Astrocyte of the spinal cord (primary cell): ENCODE measurements around the gene DPP10.

Source experiments
- DNase-seq: peaks from one replicate; pipeline ENCODE4 v3.0.0; 2011; ENCODE audit warnings: low read depth, low spot score
- H3K4me3 ChIP-seq: 2 replicates; pipeline ENCODE4 v1.5.1; 2011; ENCODE audit warnings: low read depth, mild to moderate bottlenecking, low read length, moderate library complexity
- in situ Hi-C: cut with HindIII; loops from 2 replicates; pipeline ENCODE4 v1.10.0; 2017; ENCODE audit warnings: low sequenced_read_pairs
- TF ChIP-seq, protein P1 (sequence below): IDR thresholded peaks from 2 replicates; pipeline ENCODE4 v1.5.1; 2012; ENCODE audit warnings: low read depth, mild to moderate bottlenecking, low read length, inconsistent platforms

DPP10 gene

DNA sequence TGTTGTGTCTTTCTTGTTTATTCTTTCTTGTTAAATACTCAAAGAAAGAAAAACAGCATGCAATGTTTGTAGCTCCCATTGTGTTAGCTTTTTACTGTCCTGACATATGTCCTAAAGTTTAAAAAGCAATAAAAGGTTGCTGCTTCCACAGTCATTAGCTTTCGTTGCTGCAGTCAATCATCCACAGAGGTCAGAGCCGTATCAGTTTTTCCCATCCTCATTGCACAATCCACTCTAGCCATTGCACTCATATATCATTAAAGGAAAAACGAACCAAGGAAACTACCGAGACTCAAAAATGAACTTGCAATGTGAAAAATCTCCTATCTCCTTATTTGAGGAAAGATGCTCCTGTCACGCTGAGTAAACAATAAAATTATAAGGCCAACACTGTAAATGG lies 954.1 kb downstream of the DPP10 start:
- TF ChIP-seq, protein P1, sequence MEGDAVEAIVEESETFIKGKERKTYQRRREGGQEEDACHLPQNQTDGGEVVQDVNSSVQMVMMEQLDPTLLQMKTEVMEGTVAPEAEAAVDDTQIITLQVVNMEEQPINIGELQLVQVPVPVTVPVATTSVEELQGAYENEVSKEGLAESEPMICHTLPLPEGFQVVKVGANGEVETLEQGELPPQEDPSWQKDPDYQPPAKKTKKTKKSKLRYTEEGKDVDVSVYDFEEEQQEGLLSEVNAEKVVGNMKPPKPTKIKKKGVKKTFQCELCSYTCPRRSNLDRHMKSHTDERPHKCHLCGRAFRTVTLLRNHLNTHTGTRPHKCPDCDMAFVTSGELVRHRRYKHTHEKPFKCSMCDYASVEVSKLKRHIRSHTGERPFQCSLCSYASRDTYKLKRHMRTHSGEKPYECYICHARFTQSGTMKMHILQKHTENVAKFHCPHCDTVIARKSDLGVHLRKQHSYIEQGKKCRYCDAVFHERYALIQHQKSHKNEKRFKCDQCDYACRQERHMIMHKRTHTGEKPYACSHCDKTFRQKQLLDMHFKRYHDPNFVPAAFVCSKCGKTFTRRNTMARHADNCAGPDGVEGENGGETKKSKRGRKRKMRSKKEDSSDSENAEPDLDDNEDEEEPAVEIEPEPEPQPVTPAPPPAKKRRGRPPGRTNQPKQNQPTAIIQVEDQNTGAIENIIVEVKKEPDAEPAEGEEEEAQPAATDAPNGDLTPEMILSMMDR = no peak
- in situ Hi-C loops = no loop called here
- no peak for DNase-seq
- H3K4me3 ChIP-seq = no peak overlapping the region

DNA sequence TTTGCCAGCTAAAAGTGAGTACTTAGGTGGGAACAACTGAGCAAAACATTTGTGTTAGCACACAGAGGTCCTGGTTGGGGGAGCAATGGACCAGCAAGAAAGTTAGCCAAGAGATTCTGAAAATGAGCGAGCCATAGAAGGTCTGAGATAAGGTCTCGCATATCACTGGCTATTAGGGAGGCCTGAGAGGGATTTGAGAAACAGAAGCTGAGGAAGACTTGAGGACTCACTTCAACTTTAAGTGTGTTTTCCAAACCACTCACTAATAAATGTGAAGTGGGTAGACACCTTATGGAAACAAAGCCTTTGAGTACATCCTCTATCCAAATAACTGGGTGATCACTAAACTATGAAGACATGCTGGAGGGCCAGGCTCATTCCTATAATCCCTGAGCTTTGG lies 958.5 kb downstream of the DPP10 start:
- TF ChIP-seq, protein P1 = no peak
- H3K4me3 ChIP-seq = no peak overlapping the region
- in situ Hi-C loops = no loop called here
- DNase-seq = no peak

DNA sequence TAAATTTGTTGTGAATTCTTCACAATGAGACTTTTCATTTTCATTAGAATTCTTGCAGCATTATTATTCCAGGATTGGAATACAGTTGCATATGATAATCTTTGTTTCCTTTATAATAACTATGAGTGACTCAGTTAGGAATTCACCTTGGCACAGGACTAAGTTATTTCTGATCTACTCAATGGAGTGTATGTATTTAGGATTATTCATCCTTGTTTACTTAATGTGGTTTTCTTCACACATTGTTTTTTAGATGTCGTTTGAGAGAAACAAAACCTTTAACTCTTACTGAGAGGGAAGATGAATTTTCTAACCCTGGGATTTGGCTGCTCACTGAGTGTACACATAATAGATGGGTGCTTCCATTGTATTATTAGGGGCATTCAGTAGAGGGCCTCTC lies 970.1 kb downstream of the DPP10 start:
- H3K4me3 ChIP-seq = no peak overlapping the region
- TF ChIP-seq, protein P1 = no peak
- no peak for DNase-seq
- in situ Hi-C loops = no loop called here

DNA sequence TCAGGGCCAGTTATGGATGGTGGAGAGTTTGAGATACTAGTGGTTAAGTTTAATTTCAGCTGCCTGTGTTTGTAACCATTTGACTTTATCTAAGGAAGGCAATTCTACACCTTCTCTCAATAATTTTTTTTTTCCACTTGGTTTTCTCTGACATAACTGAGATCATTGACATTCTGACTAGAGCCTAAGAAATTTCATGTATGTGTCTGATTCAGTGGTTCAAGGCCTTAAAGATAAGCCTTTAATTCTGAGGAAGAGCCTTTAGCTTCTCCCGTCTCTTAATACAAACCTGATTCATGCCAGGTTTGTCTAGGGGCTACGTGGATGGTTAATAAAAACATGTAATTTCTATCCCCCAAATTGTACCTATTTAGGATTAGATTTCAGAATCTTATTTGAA lies 971.4 kb downstream of the DPP10 start:
- TF ChIP-seq, protein P1 = no peak
- in situ Hi-C loops = no loop called here
- no peak for DNase-seq
- no peak overlapping the region for H3K4me3 ChIP-seq

DNA sequence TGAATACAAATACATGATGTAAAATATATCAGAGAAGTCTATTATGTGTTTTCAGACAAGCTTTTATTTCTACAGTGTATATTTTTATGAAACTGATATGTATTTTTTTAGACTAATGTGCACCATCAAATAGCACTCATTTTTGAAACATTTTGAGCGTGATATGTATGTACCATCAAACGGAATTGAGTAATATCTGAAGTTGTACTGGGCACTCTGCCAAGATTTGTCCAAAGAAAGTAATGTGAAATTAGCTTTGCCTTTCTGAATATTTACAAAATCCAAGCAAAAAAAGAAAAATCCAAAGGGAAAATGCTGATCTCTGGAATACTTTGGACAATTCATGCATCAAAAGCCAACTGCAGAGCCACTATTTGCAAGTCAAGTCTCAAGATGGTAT lies 972.0 kb downstream of the DPP10 start:
- no peak overlapping the region for H3K4me3 ChIP-seq
- in situ Hi-C loops = no loop called here
- TF ChIP-seq, protein P1 = no peak
- DNase-seq = no peak

DNA sequence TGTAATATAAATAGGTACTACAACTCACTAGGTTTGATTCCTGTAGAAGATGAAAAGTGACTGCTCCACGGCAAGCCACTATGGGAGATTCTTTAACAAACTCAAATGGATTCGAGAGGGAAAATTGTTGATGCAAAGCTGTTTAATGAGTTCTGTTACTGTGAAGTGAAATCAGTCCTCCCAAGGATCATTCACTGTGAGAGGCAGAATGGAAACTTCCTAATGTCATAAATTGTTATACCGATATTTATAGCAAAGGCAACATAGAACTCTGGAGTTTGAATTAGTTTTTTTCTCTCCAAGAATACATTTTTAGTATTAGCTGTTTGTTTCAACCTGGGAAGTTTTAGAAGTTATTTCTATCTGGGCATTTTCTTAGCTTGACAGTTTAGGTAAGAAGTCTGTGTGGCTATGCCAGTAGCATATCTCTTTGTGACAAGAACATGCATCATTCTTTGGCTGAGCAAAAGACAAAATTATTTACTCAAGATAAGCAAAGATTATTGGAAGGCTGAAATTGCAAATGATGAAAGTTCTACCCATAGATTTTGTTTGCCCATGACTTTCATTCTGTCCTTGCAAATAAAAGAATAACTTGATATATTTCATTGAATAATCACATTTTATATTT lies 979.7 kb downstream of the DPP10 start:
- in situ Hi-C loops = no loop called here
- TF ChIP-seq, protein P1 = no peak
- no peak overlapping the region for H3K4me3 ChIP-seq
- DNase-seq = no peak
